HG03175 (cell line): ENCODE data around the gene ZNF346.

Experiments used
- ATAC-seq: cut with Tn5 transposase; IDR thresholded peaks from one replicate; pipeline ENCODE4 v1.9.1; 2021; ENCODE audit warnings: mild to moderate bottlenecking, moderate library complexity; ENCODE audit not compliant: unreplicated experiment

ZNF346 gene

GRCh38 chr5:177066224-177066623, 43.7 kb downstream of the ZNF346 start:
- no peak for ATAC-seq

- ATAC-seq = no peak
These were observed 45.0 kb downstream of the ZNF346 start for GRCh38 chr5:177067503-177067902.

DNA sequence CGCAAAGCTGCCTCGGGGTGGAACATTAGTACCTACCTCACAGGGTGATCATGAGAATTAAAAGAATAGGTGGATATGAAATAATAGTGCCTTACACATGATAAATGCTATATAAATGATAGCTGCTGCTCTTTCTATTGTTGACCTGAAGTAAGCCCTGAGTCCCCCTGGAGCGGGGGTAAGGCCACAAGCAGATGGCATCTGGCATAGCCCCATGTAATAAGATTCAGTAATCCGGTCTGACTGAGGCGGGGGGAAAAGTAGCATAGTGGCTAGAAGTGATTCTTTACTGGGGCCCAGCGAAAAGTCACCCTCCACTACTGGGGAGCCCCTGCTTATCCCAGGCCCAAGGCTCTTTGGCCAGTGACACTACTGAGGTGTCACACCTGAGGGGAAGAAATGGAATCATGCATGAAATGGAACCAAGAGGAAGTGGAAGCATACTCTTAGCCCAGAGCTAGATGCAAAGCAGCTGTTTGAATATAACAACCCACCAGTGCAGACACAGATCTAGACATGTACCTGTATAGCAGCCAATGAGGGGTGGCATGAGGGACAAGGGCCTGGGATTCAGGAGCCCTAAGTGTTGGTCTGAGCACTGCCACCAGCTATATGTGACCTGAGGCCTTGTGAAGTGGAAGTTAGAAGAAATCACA, 48.2 kb downstream of the ZNF346 start:
- ATAC-seq = no peak

DNA sequence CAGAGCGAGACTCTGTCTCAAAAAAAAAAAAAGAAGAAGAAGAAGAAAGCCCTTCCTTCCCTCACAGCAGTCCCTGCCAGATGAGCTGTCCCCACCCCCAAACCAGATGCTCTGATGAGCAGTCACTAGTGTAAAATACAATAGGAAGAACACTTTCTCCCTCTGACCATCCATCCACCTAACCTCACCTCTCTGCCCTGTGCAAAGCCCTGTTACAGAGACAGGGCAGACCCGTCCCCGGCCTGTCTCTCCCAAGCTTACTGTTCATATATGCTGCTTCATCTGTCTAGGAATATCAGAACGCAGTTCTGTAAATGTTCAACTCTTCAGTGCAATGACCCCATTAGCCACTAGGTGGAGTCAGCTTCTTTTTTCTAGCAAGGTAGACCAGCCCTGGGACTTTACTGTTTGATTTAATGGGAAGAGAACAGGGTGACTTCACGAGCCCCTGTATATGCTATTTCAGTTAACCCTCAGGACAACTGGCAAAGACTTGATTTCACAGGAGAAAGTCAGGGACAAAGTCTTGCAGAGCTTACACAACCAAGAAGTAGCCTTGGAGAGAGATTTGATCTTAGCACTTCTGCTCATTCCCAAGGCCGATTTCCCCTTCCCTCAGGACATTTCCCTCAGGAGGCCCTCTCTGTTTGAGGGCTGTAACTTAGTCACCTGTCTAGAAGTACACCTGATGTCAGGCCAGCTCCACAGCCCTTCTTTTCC, 49.3 kb downstream of the ZNF346 start:
- peak; percentile 74 for ATAC-seq

GRCh38 chr5:177077335-177077734, 54.8 kb downstream of the ZNF346 start:
- no peak for ATAC-seq

DNA sequence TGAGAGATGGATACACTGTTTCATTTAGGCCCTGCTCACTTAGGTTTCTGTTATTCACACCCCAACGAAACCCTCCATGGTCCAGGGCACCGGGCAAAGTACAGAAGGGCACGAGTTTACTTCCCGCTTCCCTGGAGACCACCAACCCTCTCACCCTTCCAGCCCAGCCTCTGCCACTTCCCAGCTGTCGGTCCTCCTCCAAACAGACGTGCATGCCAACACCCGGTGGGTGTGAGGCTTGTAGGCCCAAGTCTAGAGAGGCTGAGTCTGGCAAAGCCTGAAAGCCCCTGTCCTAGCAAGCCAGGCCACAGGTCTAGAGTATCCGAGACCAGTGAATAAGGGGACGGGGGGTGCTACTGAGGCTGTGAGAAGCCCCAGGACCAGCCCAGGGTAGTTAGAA, 57.1 kb downstream of the ZNF346 start:
- ATAC-seq = no peak

DNA sequence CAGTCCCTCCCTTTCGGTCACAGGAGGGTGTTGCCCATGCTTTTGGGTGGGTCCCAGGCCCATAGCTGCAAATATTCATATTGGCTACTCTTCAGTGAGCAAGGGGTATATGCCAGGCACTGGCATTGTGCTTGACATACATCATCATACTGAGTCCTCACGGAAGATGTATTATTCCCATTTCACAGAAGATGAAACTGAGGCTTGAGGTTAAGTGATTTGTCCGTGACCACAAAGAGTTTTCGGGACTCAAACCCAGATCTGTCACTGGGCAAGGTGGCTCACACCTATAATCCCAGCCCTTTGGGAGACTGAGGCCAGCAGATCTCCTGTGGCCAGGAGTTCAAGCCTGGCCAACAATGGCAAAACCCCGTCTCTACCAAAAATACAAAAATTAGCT, 57.8 kb downstream of the ZNF346 start:
- no peak for ATAC-seq

DNA sequence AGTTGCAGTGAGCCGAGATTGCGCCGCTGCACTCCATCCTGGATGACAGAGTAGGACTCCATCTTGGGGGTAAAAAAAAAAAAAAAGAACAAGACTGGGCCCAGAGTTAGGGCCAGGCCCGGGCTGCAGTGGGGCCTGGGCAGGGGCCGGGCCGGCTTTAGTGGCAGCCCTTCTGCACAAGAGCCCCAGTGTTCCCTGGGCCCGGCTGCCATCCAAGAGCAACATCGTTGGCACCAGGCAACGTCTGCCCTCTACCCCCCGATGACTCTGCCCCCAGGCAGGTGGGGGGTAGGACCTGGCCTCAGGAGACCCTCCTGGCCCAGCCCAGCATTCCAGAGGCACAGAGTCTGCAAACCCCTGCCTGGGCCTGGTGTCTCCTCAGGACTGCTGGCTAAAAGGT, 59.4 kb downstream of the ZNF346 start:
- no peak for ATAC-seq

DNA sequence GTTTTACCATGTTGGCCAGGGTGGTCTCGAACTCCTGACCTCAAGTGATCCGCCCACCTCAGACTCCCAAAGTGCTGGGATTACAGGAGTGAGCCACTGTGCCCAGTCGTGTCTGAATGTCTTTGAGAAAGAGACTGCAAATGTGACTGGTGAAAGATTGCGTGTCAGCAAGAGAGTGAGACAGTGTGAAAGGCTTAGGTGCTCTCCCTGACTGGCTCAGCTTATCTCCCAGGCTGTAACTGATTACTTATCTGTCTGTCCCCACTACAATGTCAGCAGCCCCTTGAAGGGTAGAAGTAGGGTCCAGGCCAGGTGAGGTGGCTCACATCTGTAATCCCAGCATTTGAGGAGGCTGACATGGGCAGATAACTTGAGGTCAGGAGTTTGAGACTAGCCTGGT, 60.9 kb downstream of the ZNF346 start:
- ATAC-seq = no peak

- no peak for ATAC-seq
These were observed 61.7 kb downstream of the ZNF346 start for GRCh38 chr5:177084175-177084574.

DNA sequence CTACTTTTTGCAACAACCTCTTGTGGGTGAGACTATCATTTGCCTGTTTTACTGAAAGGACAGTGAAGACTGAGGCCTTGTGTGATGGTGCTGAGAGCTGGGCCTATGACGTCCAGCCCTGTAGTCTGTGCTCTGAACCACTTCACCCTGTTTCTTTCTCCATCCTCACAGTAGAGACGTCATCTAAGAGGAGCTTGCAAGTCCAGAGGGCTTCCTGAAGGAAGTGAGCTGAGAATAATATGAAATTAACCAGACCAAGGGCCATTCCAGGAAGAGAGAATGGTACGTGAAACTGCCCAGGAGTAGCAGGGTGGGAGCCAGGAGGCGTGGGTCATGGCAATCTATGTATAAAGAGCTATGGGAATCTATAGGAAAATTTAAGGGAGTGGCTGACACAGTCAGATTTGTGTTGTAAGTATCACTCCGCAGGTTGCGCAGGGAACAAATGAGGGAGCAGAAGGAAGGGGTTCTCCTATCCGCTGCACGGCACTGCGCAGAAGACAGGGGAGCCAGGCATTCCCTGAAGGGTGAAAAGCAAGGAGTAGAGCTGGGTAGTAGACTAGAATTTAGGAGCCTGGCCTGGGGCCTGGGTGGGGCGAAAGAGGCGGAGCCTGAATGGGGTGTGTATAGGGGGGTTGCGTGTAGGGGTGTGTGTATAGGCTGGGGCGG, 63.6 kb downstream of the ZNF346 start:
- ATAC-seq = no peak

DNA sequence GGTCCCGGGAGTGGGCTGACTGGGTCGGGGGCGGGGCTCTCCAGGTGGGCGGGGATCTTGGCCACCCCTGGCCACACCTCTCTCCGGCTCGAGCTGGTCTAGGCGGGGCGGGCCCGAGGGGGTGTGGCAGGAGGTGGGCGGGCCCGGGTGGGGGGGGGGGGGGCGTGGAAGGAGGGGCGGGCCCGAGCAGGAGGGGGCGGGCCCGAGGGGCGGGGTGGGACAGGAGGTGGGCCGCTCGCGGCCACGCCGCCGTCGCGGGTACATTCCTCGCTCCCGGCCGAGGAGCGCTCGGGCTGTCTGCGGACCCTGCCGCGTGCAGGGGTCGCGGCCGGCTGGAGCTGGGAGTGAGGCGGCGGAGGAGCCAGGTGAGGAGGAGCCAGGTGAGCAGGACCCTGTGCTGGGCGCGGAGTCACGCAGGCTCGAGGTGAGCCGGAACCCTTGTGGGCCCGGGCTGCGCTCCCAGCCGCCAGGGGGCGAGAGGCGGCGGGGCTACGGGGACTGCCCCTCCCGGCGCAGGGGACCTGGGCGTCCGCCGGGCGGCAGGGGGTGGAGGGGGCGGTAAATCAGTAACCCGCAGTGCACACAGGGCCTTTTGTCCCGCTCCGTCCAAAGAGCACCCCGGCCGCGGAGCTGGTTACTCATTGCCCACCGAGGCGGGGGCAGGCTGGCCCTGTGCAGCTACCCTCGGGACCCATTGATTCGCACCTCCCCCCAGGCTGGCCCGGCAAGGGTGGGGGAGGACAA, 64.3 kb downstream of the ZNF346 start, which contains the start of gene FGFR4:
TSS of gene FGFR4 (plus strand) at position 262 of the 744 bp plus-strand sequence. CDS start 2,688 bp downstream, outside the sequence.
- peak; percentile 81 for ATAC-seq

DNA sequence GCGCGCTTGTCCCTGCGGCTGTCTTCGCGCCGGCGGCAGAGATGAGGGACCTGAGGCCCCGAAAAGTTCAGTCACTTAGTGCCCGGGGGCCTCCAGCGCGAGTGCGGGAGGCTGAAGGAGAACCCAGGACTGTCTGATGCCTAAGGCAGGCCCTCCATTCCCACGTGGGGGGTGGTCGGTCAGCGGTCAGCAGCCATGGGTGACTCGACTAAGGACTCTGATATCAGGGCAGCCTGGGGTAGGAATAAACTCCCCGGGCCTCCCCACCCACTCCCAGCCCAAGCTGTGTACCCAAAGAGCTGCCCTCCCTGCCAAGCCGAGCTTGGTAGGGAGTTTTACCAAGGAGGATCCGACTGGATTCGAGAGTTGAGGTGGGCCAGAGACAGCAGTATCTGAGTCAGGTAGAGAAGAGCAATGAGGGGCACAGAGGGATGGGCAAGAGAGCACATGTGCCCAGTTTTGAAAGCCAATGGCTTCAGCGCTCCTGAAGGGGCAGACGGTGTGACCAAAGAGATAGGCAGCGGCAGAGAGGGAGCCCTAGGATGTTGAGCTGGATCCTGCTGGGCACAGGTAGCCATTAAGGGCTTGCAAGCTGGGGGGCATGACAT, 65.0 kb downstream of the ZNF346 start:
- no peak for ATAC-seq

GRCh38 chr5:177089127-177089526, 66.6 kb downstream of the ZNF346 start:
- ATAC-seq = no peak

- no peak for ATAC-seq
These were observed 67.5 kb downstream of the ZNF346 start for GRCh38 chr5:177089825-177090641.

DNA sequence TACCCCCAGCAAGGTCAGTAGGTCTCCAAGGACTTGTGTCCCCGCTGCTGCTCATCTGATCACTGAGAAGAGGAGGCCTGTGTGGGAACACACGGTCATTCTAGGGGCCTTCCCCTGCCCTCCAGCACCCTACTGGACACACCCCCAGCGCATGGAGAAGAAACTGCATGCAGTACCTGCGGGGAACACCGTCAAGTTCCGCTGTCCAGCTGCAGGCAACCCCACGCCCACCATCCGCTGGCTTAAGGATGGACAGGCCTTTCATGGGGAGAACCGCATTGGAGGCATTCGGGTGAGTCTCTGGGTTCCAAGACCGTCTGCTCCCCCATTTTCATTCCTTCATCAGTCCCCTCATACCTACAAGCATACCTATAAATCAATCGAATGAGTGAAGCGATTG, 68.3 kb downstream of the ZNF346 start:
- no peak for ATAC-seq

DNA sequence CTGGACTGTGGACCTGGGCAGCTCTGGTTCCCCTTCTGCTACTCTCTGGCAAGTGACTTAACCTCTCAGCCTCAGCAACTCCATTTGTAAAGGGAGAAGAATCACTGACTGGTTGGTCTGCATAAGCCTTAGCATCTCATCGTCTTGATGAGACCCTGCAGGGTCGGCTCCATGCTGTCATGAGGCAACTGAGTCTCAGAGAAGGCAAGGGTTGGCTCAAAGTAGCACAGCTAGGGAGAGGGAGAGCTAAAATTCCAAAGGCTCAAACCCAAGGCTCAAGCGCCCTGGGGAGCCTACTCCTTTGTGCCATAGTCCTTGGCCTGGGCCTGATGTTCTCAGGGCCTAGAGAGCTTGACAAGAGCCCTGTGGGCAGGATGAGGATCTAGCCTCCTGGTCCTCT, 68.7 kb downstream of the ZNF346 start:
- no peak for ATAC-seq

DNA sequence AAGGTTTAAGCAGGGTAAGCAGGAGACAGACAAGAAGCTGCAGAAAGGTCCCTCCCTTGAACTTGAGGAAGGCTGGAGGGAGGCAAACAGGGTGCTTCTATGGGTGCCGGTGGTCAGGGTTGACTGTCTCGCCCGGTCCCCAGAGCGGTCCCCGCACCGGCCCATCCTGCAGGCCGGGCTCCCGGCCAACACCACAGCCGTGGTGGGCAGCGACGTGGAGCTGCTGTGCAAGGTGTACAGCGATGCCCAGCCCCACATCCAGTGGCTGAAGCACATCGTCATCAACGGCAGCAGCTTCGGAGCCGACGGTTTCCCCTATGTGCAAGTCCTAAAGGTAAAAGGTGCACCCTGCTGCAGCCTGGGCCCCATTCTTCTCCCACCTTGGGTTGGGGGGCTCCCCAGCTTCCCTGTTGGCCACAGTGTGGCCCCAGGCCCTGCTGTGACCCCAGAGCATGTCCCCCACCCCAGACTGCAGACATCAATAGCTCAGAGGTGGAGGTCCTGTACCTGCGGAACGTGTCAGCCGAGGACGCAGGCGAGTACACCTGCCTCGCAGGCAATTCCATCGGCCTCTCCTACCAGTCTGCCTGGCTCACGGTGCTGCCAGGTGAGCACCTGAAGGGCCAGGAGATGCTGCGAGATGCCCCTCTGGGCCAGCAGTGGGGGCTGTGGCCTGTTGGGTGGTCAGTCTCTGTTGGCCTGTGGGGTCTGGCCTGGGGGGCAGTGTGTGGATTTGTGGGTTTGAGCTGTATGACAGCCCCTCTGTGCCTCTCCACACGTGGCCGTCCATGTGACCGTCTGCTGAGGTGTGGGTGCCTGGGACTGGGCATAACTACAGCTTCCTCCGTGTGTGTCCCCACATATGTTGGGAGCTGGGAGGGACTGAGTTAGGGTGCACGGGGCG, 69.9 kb downstream of the ZNF346 start:
- no peak for ATAC-seq

DNA sequence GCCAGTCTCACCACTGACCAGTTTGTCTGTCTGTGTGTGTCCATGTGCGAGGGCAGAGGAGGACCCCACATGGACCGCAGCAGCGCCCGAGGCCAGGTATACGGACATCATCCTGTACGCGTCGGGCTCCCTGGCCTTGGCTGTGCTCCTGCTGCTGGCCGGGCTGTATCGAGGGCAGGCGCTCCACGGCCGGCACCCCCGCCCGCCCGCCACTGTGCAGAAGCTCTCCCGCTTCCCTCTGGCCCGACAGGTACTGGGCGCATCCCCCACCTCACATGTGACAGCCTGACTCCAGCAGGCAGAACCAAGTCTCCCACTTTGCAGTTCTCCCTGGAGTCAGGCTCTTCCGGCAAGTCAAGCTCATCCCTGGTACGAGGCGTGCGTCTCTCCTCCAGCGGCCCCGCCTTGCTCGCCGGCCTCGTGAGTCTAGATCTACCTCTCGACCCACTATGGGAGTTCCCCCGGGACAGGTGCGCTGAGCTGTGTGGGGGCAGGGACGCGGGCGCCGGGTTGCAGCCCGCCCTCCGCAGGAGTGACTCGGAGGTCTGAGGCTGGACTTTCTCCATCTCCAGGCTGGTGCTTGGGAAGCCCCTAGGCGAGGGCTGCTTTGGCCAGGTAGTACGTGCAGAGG, 70.7 kb downstream of the ZNF346 start:
- no peak for ATAC-seq
